Measurements from ENCODE around the gene F11R.

Gene F11R

GRCh38 chr1:160972939-160973338 lies 48.0 kb downstream of the F11R start:
- H3K27ac ChIP-seq (ENCODE audit: low read length, poor library complexity, severe bottlenecking), result no peak overlapping the region
- no peak overlapping the region for H4K8ac ChIP-seq (ENCODE audit: low read length)
- peaks cover 11 to 16% of the 10 kb centered on the region in 2 experiments for H3K27me3 ChIP-seq (ENCODE audit: control insufficient read depth in 1 of 2, insufficient read depth in 1 of 2, low read length in 2 of 2)
- no peak overlapping the region for H2AK5ac ChIP-seq (ENCODE audit: low read length, severe bottlenecking)
- H3K9me3 ChIP-seq (ENCODE audit: control insufficient read depth, low read length), result no peaks in the 10 kb centered on the region
- no peak overlapping the region for H4K91ac ChIP-seq (ENCODE audit: low read length)
- no peak overlapping the region for H2BK12ac ChIP-seq (ENCODE audit: low read length in 2 of 2)
- H3K14ac ChIP-seq (ENCODE audit: low read length in 2 of 2), result no peak overlapping the region
- no peak overlapping the region for H2BK120ac ChIP-seq (ENCODE audit: low read depth, low read length)
- no peaks in the 10 kb centered on the region for H3K36me3 ChIP-seq (ENCODE audit: control insufficient read depth in 1 of 2, insufficient read depth in 2 of 2, low read depth in 1 of 2, low read length in 2 of 2)
- H3K18ac ChIP-seq (ENCODE audit: low read depth in 1 of 2, low read length in 2 of 2), result no peak overlapping the region
- no peak overlapping the region for H3K9ac ChIP-seq (ENCODE audit: low read length)
- H2BK5ac ChIP-seq (ENCODE audit: low read depth, low read length, poor library complexity, severe bottlenecking), result no peak overlapping the region
- 42% methylated on average over 3 of the region's 3 CpGs for WGBS
- H3K4me1 ChIP-seq (ENCODE audit: control insufficient read depth, insufficient read depth, low read depth, low read length), result no peaks in the 10 kb centered on the region
- H2BK15ac ChIP-seq (ENCODE audit: low read depth, poor library complexity, severe bottlenecking), result no peak overlapping the region
- DNase-seq, result no peak
- no peak overlapping the region for H2AFZ ChIP-seq (ENCODE audit: low read depth, low read length)
- no peak overlapping the region for H3K4ac ChIP-seq (ENCODE audit: low read depth in 1 of 2, low read length in 2 of 2)
- H3K4me3 ChIP-seq (ENCODE audit: insufficient read depth in 1 of 2, low read depth in 1 of 2, low read length in 2 of 2), result no peak overlapping the region
- no peak overlapping the region for H3K4me2 ChIP-seq (ENCODE audit: low read length, poor library complexity, severe bottlenecking)
- no peaks in the 10 kb centered on the region for H3K79me1 ChIP-seq (replicated peaks; ENCODE audit: low read length, poor library complexity, severe bottlenecking)
- no peak overlapping the region for H3K23ac ChIP-seq (ENCODE audit: low read length in 2 of 2)

DNA sequence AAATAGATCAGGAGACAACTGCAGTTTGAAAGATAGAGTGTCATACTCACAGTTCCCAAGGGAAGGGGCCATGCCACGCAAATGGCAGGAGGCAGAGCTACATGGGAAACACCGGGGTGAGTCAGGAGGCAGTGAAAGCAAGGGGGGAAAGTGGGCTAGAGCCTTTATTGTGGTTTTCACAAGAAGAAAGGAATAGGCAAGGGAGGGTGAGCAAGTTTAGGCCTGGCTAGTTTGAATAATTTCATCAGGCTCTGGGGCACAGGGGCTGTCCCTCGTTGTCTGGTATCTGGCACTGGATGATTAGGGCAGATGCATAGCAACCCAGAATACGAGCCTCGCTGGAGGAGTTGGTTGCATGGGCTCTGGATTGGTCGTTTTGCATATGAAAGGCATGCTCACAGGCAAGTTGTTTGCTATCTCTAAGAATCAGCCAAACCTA lies 49.3 kb downstream of the F11R start:
- no peak overlapping the region for H3K4me2 ChIP-seq (ENCODE audit: low read length, poor library complexity, severe bottlenecking)
- H3K23ac ChIP-seq (ENCODE audit: low read length in 2 of 2), result no peak overlapping the region
- no peak overlapping the region for H2BK15ac ChIP-seq (ENCODE audit: low read depth, poor library complexity, severe bottlenecking)
- no peaks in the 10 kb centered on the region for H3K79me1 ChIP-seq (replicated peaks; ENCODE audit: low read length, poor library complexity, severe bottlenecking)
- no peak overlapping the region for H2BK120ac ChIP-seq (ENCODE audit: low read depth, low read length)
- H3K27ac ChIP-seq (ENCODE audit: low read length, poor library complexity, severe bottlenecking), result no peak overlapping the region
- no peak for DNase-seq
- no peak overlapping the region for H3K4me3 ChIP-seq (ENCODE audit: insufficient read depth in 1 of 2, low read depth in 1 of 2, low read length in 2 of 2)
- H2AFZ ChIP-seq (ENCODE audit: low read depth, low read length), result no peak overlapping the region
- no peak overlapping the region for H3K18ac ChIP-seq (ENCODE audit: low read depth in 1 of 2, low read length in 2 of 2)
- H2BK12ac ChIP-seq (ENCODE audit: low read length in 2 of 2), result no peak overlapping the region
- H3K4me1 ChIP-seq (ENCODE audit: control insufficient read depth, insufficient read depth, low read depth, low read length), result no peaks in the 10 kb centered on the region
- no peak overlapping the region for H2BK5ac ChIP-seq (ENCODE audit: low read depth, low read length, poor library complexity, severe bottlenecking)
- no peak overlapping the region for H4K91ac ChIP-seq (ENCODE audit: low read length)
- H3K36me3 ChIP-seq (ENCODE audit: control insufficient read depth in 1 of 2, insufficient read depth in 2 of 2, low read depth in 1 of 2, low read length in 2 of 2), result no peaks in the 10 kb centered on the region
- no peak overlapping the region for H3K14ac ChIP-seq (ENCODE audit: low read length in 2 of 2)
- H2AK5ac ChIP-seq (ENCODE audit: low read length, severe bottlenecking), result no peak overlapping the region
- H3K4ac ChIP-seq (ENCODE audit: low read depth in 1 of 2, low read length in 2 of 2), result no peak overlapping the region
- 38% methylated on average over 6 of the region's 6 CpGs for WGBS
- H3K9me3 ChIP-seq (ENCODE audit: control insufficient read depth, low read length), result no peaks in the 10 kb centered on the region
- H3K9ac ChIP-seq (ENCODE audit: low read length), result no peak overlapping the region
- no peak overlapping the region for H4K8ac ChIP-seq (ENCODE audit: low read length)
- H3K27me3 ChIP-seq (ENCODE audit: control insufficient read depth in 1 of 2, insufficient read depth in 1 of 2, low read length in 2 of 2), result peaks cover 11 to 16% of the 10 kb centered on the region in 2 experiments

GRCh38 chr1:160963521-160963920 lies 57.4 kb downstream of the F11R start:
- DNase-seq, result no peak
- no peak overlapping the region for H2AK5ac ChIP-seq (ENCODE audit: low read length, severe bottlenecking)
- H2BK5ac ChIP-seq (ENCODE audit: low read depth, low read length, poor library complexity, severe bottlenecking), result no peak overlapping the region
- no peak overlapping the region for H3K23ac ChIP-seq (ENCODE audit: low read length in 2 of 2)
- no peak overlapping the region for H2BK12ac ChIP-seq (ENCODE audit: low read length in 2 of 2)
- no peaks in the 10 kb centered on the region for H3K36me3 ChIP-seq (ENCODE audit: control insufficient read depth in 1 of 2, insufficient read depth in 2 of 2, low read depth in 1 of 2, low read length in 2 of 2)
- no peaks in the 10 kb centered on the region for H3K4me1 ChIP-seq (ENCODE audit: control insufficient read depth, insufficient read depth, low read depth, low read length)
- H3K27ac ChIP-seq (ENCODE audit: low read length, poor library complexity, severe bottlenecking), result no peak overlapping the region
- H2BK120ac ChIP-seq (ENCODE audit: low read depth, low read length), result no peak overlapping the region
- H3K4ac ChIP-seq (ENCODE audit: low read depth in 1 of 2, low read length in 2 of 2), result no peak overlapping the region
- no peak overlapping the region for H2AFZ ChIP-seq (ENCODE audit: low read depth, low read length)
- no peak overlapping the region for H3K4me3 ChIP-seq (ENCODE audit: insufficient read depth in 1 of 2, low read depth in 1 of 2, low read length in 2 of 2)
- H2BK15ac ChIP-seq (ENCODE audit: low read depth, poor library complexity, severe bottlenecking), result no peak overlapping the region
- H4K91ac ChIP-seq (ENCODE audit: low read length), result no peak overlapping the region
- no peak overlapping the region for H3K9ac ChIP-seq (ENCODE audit: low read length)
- no peaks in the 10 kb centered on the region for H3K27me3 ChIP-seq (ENCODE audit: control insufficient read depth in 1 of 2, insufficient read depth in 1 of 2, low read length in 2 of 2)
- H3K18ac ChIP-seq (ENCODE audit: low read depth in 1 of 2, low read length in 2 of 2), result no peak overlapping the region
- no peak overlapping the region for H3K4me2 ChIP-seq (ENCODE audit: low read length, poor library complexity, severe bottlenecking)
- no CpG with 5 or more reads among the region's 4 CpGs for WGBS
- no peaks in the 10 kb centered on the region for H3K79me1 ChIP-seq (replicated peaks; ENCODE audit: low read length, poor library complexity, severe bottlenecking)
- H3K9me3 ChIP-seq (ENCODE audit: control insufficient read depth, low read length), result no peaks in the 10 kb centered on the region
- H4K8ac ChIP-seq (ENCODE audit: low read length), result no peak overlapping the region
- no peak overlapping the region for H3K14ac ChIP-seq (ENCODE audit: low read length in 2 of 2)

- Histone ChIP-seq H2BK15ac (ENCODE audit: low read depth, poor library complexity, severe bottlenecking) (no peak overlapping the region), H3K27ac (ENCODE audit: low read length, poor library complexity, severe bottlenecking) (no peak overlapping the region), H4K8ac (ENCODE audit: low read length) (no peak overlapping the region), H3K27me3 (ENCODE audit: control insufficient read depth in 1 of 2, insufficient read depth in 1 of 2, low read length in 2 of 2) (no peaks in the 10 kb centered on the region), H2BK12ac (ENCODE audit: low read length in 2 of 2) (no peak overlapping the region), H3K36me3 (ENCODE audit: control insufficient read depth in 1 of 2, insufficient read depth in 2 of 2, low read depth in 1 of 2, low read length in 2 of 2) (no peaks in the 10 kb centered on the region), H2BK120ac (ENCODE audit: low read depth, low read length) (no peak overlapping the region), H3K18ac (ENCODE audit: low read depth in 1 of 2, low read length in 2 of 2) (no peak overlapping the region), H3K23ac (ENCODE audit: low read length in 2 of 2) (no peak overlapping the region), H3K4me3 (ENCODE audit: insufficient read depth in 1 of 2, low read depth in 1 of 2, low read length in 2 of 2) (no peak overlapping the region), H3K9ac (ENCODE audit: low read length) (no peak overlapping the region), H3K79me1 (replicated peaks; ENCODE audit: low read length, poor library complexity, severe bottlenecking) (no peaks in the 10 kb centered on the region), H3K14ac (ENCODE audit: low read length in 2 of 2) (no peak overlapping the region), H2AFZ (ENCODE audit: low read depth, low read length) (no peak overlapping the region), H4K91ac (ENCODE audit: low read length) (no peak overlapping the region), H2AK5ac (ENCODE audit: low read length, severe bottlenecking) (no peak overlapping the region), H3K4ac (ENCODE audit: low read depth in 1 of 2, low read length in 2 of 2) (no peak overlapping the region), H3K9me3 (ENCODE audit: control insufficient read depth, low read length) (no peaks in the 10 kb centered on the region), H2BK5ac (ENCODE audit: low read depth, low read length, poor library complexity, severe bottlenecking) (no peak overlapping the region), H3K4me1 (ENCODE audit: control insufficient read depth, insufficient read depth, low read depth, low read length) (no peaks in the 10 kb centered on the region), H3K4me2 (ENCODE audit: low read length, poor library complexity, severe bottlenecking) (no peak overlapping the region)
- WGBS, result no CpG with 5 or more reads among the region's 1 CpG
- DNase-seq, result no peak
Measured at GRCh38 chr1:160961419-160961818, 59.5 kb downstream of the F11R start.
